Loucy (cell line): Measurements from ENCODE around the gene SPATA9.

Experiments used
- H2AFZ ChIP-seq: fragments of 200-600 bp; sonication (generic); 2 replicates; pipeline ENCODE4 v1.6.0; 2016; ENCODE audit warnings: antibody characterized with exemption, mild to moderate bottlenecking, low read length, moderate library complexity
- H3F3A ChIP-seq: fragments of 200-600 bp; 2 replicates; pipeline ENCODE4 v1.6.0; 2016; ENCODE audit warnings: antibody characterized with exemption, low read depth, mild to moderate bottlenecking
- H3K27me3 ChIP-seq: fragments of 200-600 bp; sonication (generic); 2 replicates; pipeline ENCODE4 v1.6.1; 2014; ENCODE audit warnings: low read length, mild to moderate bottlenecking; ENCODE audit not compliant: insufficient read depth, poor library complexity, severe bottlenecking
- H3K36me3 ChIP-seq: fragments of 200-600 bp; sonication (generic); 2 replicates; pipeline ENCODE4 v1.6.1; 2016; ENCODE audit warnings: low read length; ENCODE audit not compliant: insufficient read depth
- H3K4me1 ChIP-seq: fragments of 200-600 bp; sonication (generic); 2 replicates; pipeline ENCODE4 v1.5.1; 2014; ENCODE audit warnings: low read length, mild to moderate bottlenecking; ENCODE audit not compliant: insufficient read depth, poor library complexity, severe bottlenecking
- H3K4me2 ChIP-seq: fragments of 200-600 bp; sonication (generic); 2 replicates; pipeline ENCODE4 v1.6.0; 2014; ENCODE audit warnings: antibody characterized with exemption, low read length, low read depth, mild to moderate bottlenecking; ENCODE audit not compliant: poor library complexity, severe bottlenecking
- H3K4me3 ChIP-seq: fragments of 200-600 bp; sonication (generic); 2 replicates; pipeline ENCODE4 v1.5.1; 2014; ENCODE audit warnings: low read length, mild to moderate bottlenecking, mixed read lengths; ENCODE audit not compliant: poor library complexity, severe bottlenecking
- H3K79me2 ChIP-seq: fragments of 200-600 bp; sonication (generic); 2 replicates; pipeline ENCODE4 v1.6.1; 2014; ENCODE audit warnings: low read length; ENCODE audit not compliant: insufficient read depth
- H3K9ac ChIP-seq: fragments of 200-600 bp; sonication (generic); 2 replicates; pipeline ENCODE4 v1.6.0; 2014; ENCODE audit warnings: mild to moderate bottlenecking, low read depth, low read length, moderate library complexity; ENCODE audit not compliant: poor library complexity, severe bottlenecking
- H3K9me2 ChIP-seq: fragments of 200-600 bp; sonication (generic); replicated peaks from 2 replicates; pipeline ENCODE4 v1.6.1; 2016; ENCODE audit warnings: low read depth, low read length, mixed read lengths
- H3K9me3 ChIP-seq: fragments of 200-600 bp; sonication (generic); 2 replicates; pipeline ENCODE4 v1.6.1; 2014; ENCODE audit warnings: mild to moderate bottlenecking, antibody characterized with exemption, low read length, low read depth; ENCODE audit not compliant: insufficient read depth
- H4K20me1 ChIP-seq: fragments of 200-600 bp; sonication (generic); 2 replicates; pipeline ENCODE4 v1.6.0; 2014; ENCODE audit warnings: antibody characterized with exemption, low read length, mild to moderate bottlenecking; ENCODE audit not compliant: insufficient read depth, poor library complexity, severe bottlenecking
- CTCF ChIP-seq: fragments of 200-600 bp; sonication (generic); conservative IDR thresholded peaks from 2 replicates; pipeline ENCODE4 v1.5.1; 2014; ENCODE audit warnings: mild to moderate bottlenecking, antibody characterized with exemption, low read length
- EZH2phosphoT487 ChIP-seq: fragments of 200-600 bp; IDR thresholded peaks from 2 replicates; pipeline ENCODE4 v1.6.1; 2018; ENCODE audit warnings: antibody characterized with exemption, mild to moderate bottlenecking, moderate library complexity, borderline replicate concordance

The SPATA9 gene

GRCh38 chr5:95697781-95698681 is 15.2 kb upstream of the SPATA9 start:
- Histone ChIP-seq H3K9me2 (no peaks in the 10 kb centered on the region), H2AFZ (no peak overlapping the region), H3K36me3 (no peaks in the 10 kb centered on the region), H3K9me3 (no peaks in the 10 kb centered on the region), H3K79me2 (no peaks in the 10 kb centered on the region), H3F3A (no peaks in the 10 kb centered on the region), H3K4me1 (no peaks in the 10 kb centered on the region), H3K27me3 (no peaks in the 10 kb centered on the region), H3K9ac (no peak overlapping the region), H3K4me3 (no peak overlapping the region), H3K4me2 (no peak overlapping the region), H4K20me1 (no peaks in the 10 kb centered on the region)
- TF ChIP-seq EZH2phosphoT487 (no peak), CTCF (no peak)

- Histone ChIP-seq H3K27me3 (no peaks in the 10 kb centered on the region), H2AFZ (no peak overlapping the region), H3K79me2 (no peaks in the 10 kb centered on the region), H3K9ac (no peak overlapping the region), H3K9me3 (no peaks in the 10 kb centered on the region), H3K9me2 (no peaks in the 10 kb centered on the region), H3K36me3 (no peaks in the 10 kb centered on the region), H3F3A (no peaks in the 10 kb centered on the region), H3K4me1 (no peaks in the 10 kb centered on the region), H4K20me1 (no peaks in the 10 kb centered on the region), H3K4me2 (no peak overlapping the region), H3K4me3 (no peak overlapping the region)
- TF ChIP-seq EZH2phosphoT487: no peak
These were observed 7.5 kb upstream of the SPATA9 start for GRCh38 chr5:95690333-95690732.

GRCh38 chr5:95689680-95690079 is 6.9 kb upstream of the SPATA9 start:
- no peaks in the 10 kb centered on the region for H3K9me2 ChIP-seq
- no peaks in the 10 kb centered on the region for H3K79me2 ChIP-seq
- H3K4me2 ChIP-seq: no peak overlapping the region
- TF ChIP-seq CTCF (no peak), EZH2phosphoT487 (no peak)
- H3K36me3 ChIP-seq: no peaks in the 10 kb centered on the region
- no peak overlapping the region for H2AFZ ChIP-seq
- no peak overlapping the region for H3K4me3 ChIP-seq
- H3K4me1 ChIP-seq: no peaks in the 10 kb centered on the region
- H3K27me3 ChIP-seq: no peaks in the 10 kb centered on the region
- H3K9me3 ChIP-seq: no peaks in the 10 kb centered on the region
- no peak overlapping the region for H3K9ac ChIP-seq
- H3F3A ChIP-seq: no peaks in the 10 kb centered on the region
- no peaks in the 10 kb centered on the region for H4K20me1 ChIP-seq

- no peak overlapping the region for H3K4me2 ChIP-seq
- H3K79me2 ChIP-seq: no peaks in the 10 kb centered on the region
- H4K20me1 ChIP-seq: no peaks in the 10 kb centered on the region
- no peak overlapping the region for H3K9ac ChIP-seq
- H3F3A ChIP-seq: no peaks in the 10 kb centered on the region
- no peak overlapping the region for H2AFZ ChIP-seq
- H3K9me3 ChIP-seq: no peaks in the 10 kb centered on the region
- H3K9me2 ChIP-seq: no peaks in the 10 kb centered on the region
- H3K4me3 ChIP-seq: no peak overlapping the region
- no peaks in the 10 kb centered on the region for H3K27me3 ChIP-seq
- H3K4me1 ChIP-seq: no peaks in the 10 kb centered on the region
- TF ChIP-seq CTCF: no peak
- no peak for TF ChIP-seq EZH2phosphoT487
- H3K36me3 ChIP-seq: no peaks in the 10 kb centered on the region
These were observed 3.9 kb upstream of the SPATA9 start for GRCh38 chr5:95686651-95687050.
